Measurements from ENCODE around the gene COL9A1.

- no peak for TF ChIP-seq FOXK2 (IDR thresholded peaks at IDR 0.05)
- TF ChIP-seq PKNOX1 (IDR thresholded peaks at IDR 0.05) = no peak
- TF ChIP-seq ARNT (IDR thresholded peaks at IDR 0.05) = no peak
- no peak for TF ChIP-seq NFRKB (IDR thresholded peaks at IDR 0.05)
- TF ChIP-seq FOXM1 (IDR thresholded peaks at IDR 0.05; ENCODE audit: borderline replicate concordance) = no peak
- TF ChIP-seq ELF4 (IDR thresholded peaks at IDR 0.05) = no peak
- TF ChIP-seq SUZ12 (IDR thresholded peaks at IDR 0.05) = no peak
- no peak for TF ChIP-seq LEF1 (IDR thresholded peaks at IDR 0.05; ENCODE audit: borderline replicate concordance)
- TF ChIP-seq HDGF (IDR thresholded peaks at IDR 0.05; ENCODE audit: borderline replicate concordance) = no peak
- TF ChIP-seq FOXA1 (IDR thresholded peaks at IDR 0.05) = no peak
These were observed 13.6 kb downstream of the COL9A1 start for GRCh38 chr6:70289299-70289698.

Data from HEK293T (cell line).